Activated naive CD4-positive, alpha-beta T cell (primary cell): ENCODE results near the gene OBI1.
"Not testable (repeated sequence)": the region's sequence is repeated elsewhere in the genome, so short reads cannot be mapped to it uniquely, and the experiment has no call there.

ENCODE experiments used
- DNase-seq, 4 experiments: peaks; one replicate each; lab custom pipeline; 2025; lab: John Stamatoyannopoulos, UW

Gene OBI1

GRCh38 chr13:78649997-78650716 is 8.8 kb downstream of the OBI1 start:
- no peak for DNase-seq

- not testable (repeated sequence) for DNase-seq
Measured at GRCh38 chr13:78647109-78647678, 11.8 kb downstream of the OBI1 start.

GRCh38 chr13:78638216-78638615 is 20.7 kb downstream of the OBI1 start:
- no peak for DNase-seq

GRCh38 chr13:78636495-78636894 is 22.5 kb downstream of the OBI1 start:
- DNase-seq, result no peak

GRCh38 chr13:78632996-78633395 is 26.0 kb downstream of the OBI1 start:
- no peak for DNase-seq

- DNase-seq, result no peak
Measured at GRCh38 chr13:78631077-78631476, 27.9 kb downstream of the OBI1 start.

- DNase-seq, result no peak
Measured at GRCh38 chr13:78630511-78630910, 28.4 kb downstream of the OBI1 start.

- DNase-seq, result no peak
Measured at GRCh38 chr13:78625384-78625783, 33.6 kb downstream of the OBI1 start.

- no peak for DNase-seq
Measured at GRCh38 chr13:78623132-78623531, 35.8 kb downstream of the OBI1 start.

- no peak for DNase-seq
Measured at GRCh38 chr13:78620936-78621470, 38.0 kb downstream of the OBI1 start.

- no peak for DNase-seq
Measured at GRCh38 chr13:78618411-78618810, 40.5 kb downstream of the OBI1 start.

GRCh38 chr13:78611040-78611439 is 47.9 kb downstream of the OBI1 start:
- DNase-seq, result no peak

- no peak for DNase-seq
Measured at GRCh38 chr13:78610381-78610883, 48.5 kb downstream of the OBI1 start.

GRCh38 chr13:78609464-78610205 is 49.3 kb downstream of the OBI1 start:
- no peak for DNase-seq

GRCh38 chr13:78608688-78609463 is 50.1 kb downstream of the OBI1 start:
- no peak for DNase-seq

- DNase-seq, result no peak
Measured at GRCh38 chr13:78608252-78608687, 50.7 kb downstream of the OBI1 start.

- DNase-seq, result no peak
Measured at GRCh38 chr13:78607409-78608251, 51.3 kb downstream of the OBI1 start.

- no peak for DNase-seq
Measured at GRCh38 chr13:78606471-78607408, 52.2 kb downstream of the OBI1 start.

GRCh38 chr13:78604782-78605611 is 54.0 kb downstream of the OBI1 start:
- no peak for DNase-seq
